SK-N-SH (cell line): ENCODE measurements around the gene ACYP2. TPM values are rescaled to one million over a fixed set of nuclear protein-coding genes. Genes with fewer than 3 reads are reported as not detected.

Source experiments
- CTCF ChIA-PET: fragments of 300-600, 350-600 bp; formaldehyde crosslinking; extraction: SDS; loops from one replicate; lab custom pipeline; 2021; lab: Yijun Ruan, JAX
- POLR2A ChIA-PET: fragments of 350-600 bp; sonication (Branson Sonifier 250); formaldehyde crosslinking; extraction: SDS; loops from one replicate; lab custom pipeline; 2020; ENCODE audit warnings: antibody characterized with exemption, inconsistent platforms; lab: Yijun Ruan, JAX
- DNase-seq: peaks from one replicate; pipeline ENCODE4 v3.0.0; 2012
- H2AFZ ChIP-seq: fragments of 200-600 bp; sonication (generic); 2 replicates; pipeline ENCODE4 v1.8.1; 2016; ENCODE audit warnings: antibody characterized with exemption, mild to moderate bottlenecking, low read depth
- H3F3A ChIP-seq: fragments of 200-600 bp; sonication (generic); replicated peaks from 2 replicates; pipeline ENCODE3; 2016; ENCODE audit warnings: antibody characterized with exemption, mild to moderate bottlenecking; ENCODE audit not compliant: insufficient read depth
- H3K27ac ChIP-seq, 2 experiments: fragments of 200-500 bp in 1 of 2; fragments of 200-600 bp in 1 of 2; sonication (Bioruptor generic) in 1 of 2; sonication (generic), shearing (Covaris generic) in 1 of 2; 2 replicates each; pipeline versions ENCODE4 v1.5.1 to v1.6.1; 2014 to 2016; ENCODE audit warnings: low read depth in 2 of 2, inconsistent platforms in 1 of 2, low read length in 1 of 2, mild to moderate bottlenecking in 1 of 2, mixed read lengths in 1 of 2
- H3K27me3 ChIP-seq: fragments of 200-600 bp; sonication (generic), shearing (Covaris generic); 2 replicates; pipeline ENCODE4 v1.6.1; 2016; ENCODE audit warnings: mixed run types; ENCODE audit not compliant: insufficient read depth
- H3K36me3 ChIP-seq, 2 experiments: fragments of 200-500 bp in 1 of 2; fragments of 200-600 bp in 1 of 2; sonication (Bioruptor generic) in 1 of 2; sonication (generic) in 1 of 2; replicated peaks in 1 of 2; 2 replicates each; pipeline versions ENCODE3 to v1.5.1; 2014 to 2016; ENCODE audit warnings: low read length in 1 of 2, mild to moderate bottlenecking in 1 of 2; ENCODE audit not compliant: insufficient read depth in 2 of 2, control insufficient read depth in 1 of 2
- H3K4me1 ChIP-seq, 2 experiments: fragments of 200-500 bp in 1 of 2; fragments of 200-600 bp in 1 of 2; sonication (Bioruptor generic) in 1 of 2; sonication (generic), shearing (Covaris generic) in 1 of 2; 2 replicates each; pipeline versions ENCODE4 v1.5.1 to v1.6.1; 2014 to 2016; ENCODE audit warnings: low read depth in 1 of 2, low read length in 1 of 2, mixed run types in 1 of 2; ENCODE audit not compliant: insufficient read depth in 2 of 2, control insufficient read depth in 1 of 2
- H3K4me2 ChIP-seq: fragments of 200-600 bp; sonication (generic), shearing (Covaris generic); 2 replicates; pipeline ENCODE4 v1.6.1; 2017; ENCODE audit warnings: mixed run types
- H3K4me3 ChIP-seq, 2 experiments: fragments of 200-500 bp in 1 of 2; fragments of 200-600 bp in 1 of 2; sonication (Bioruptor generic) in 1 of 2; sonication (generic), shearing (Covaris generic) in 1 of 2; 2 replicates each; pipeline versions ENCODE4 v1.5.1 to v1.8.1; 2014 to 2016; ENCODE audit warnings: low read depth in 2 of 2, inconsistent platforms in 1 of 2, low read length in 1 of 2, mild to moderate bottlenecking in 1 of 2, mixed read lengths in 1 of 2, moderate library complexity in 1 of 2
- H3K79me2 ChIP-seq: fragments of 200-600 bp; sonication (generic); 2 replicates; pipeline ENCODE4 v1.8.1; 2017; ENCODE audit warnings: mild to moderate bottlenecking; ENCODE audit not compliant: insufficient read depth
- H3K9ac ChIP-seq: fragments of 200-600 bp; sonication (generic); 2 replicates; pipeline ENCODE4 v1.6.1; 2017; ENCODE audit warnings: mixed run types
- H3K9me2 ChIP-seq: fragments of 200-600 bp; sonication (generic); 2 replicates; pipeline ENCODE4 v1.6.1; 2017; ENCODE audit warnings: mixed run types
- H3K9me3 ChIP-seq: fragments of 200-600 bp; sonication (generic); 2 replicates; pipeline ENCODE4 v1.6.1; 2017; ENCODE audit warnings: mixed run types, mild to moderate bottlenecking, moderate library complexity
- H4K20me1 ChIP-seq: fragments of 200-600 bp; sonication (generic); 2 replicates; pipeline ENCODE4 v1.6.1; 2017; ENCODE audit warnings: mild to moderate bottlenecking, mixed run types; ENCODE audit not compliant: insufficient read depth
- FOXM1 ChIP-seq: IDR thresholded peaks from 2 replicates; pipeline ENCODE4 v1.4.0; 2012; ENCODE audit warnings: low read depth, mild to moderate bottlenecking
- JUND ChIP-seq: IDR thresholded peaks from 2 replicates; pipeline ENCODE4 v1.4.0; 2012
- MEF2A ChIP-seq: IDR thresholded peaks from 2 replicates; pipeline ENCODE4 v1.4.0; 2012; ENCODE audit warnings: low read depth, borderline replicate concordance
- MXI1 ChIP-seq: IDR thresholded peaks from 2 replicates; pipeline ENCODE4 v1.6.1; 2012; ENCODE audit warnings: mild to moderate bottlenecking, low read depth, low read length, improper control_type of control experiment
- NFIC ChIP-seq: IDR thresholded peaks from 2 replicates; pipeline ENCODE4 v1.4.0; 2012; ENCODE audit warnings: borderline replicate concordance
- NRF1 ChIP-seq: IDR thresholded peaks from 2 replicates; pipeline ENCODE4 v1.6.1; 2012; ENCODE audit warnings: low read depth, mild to moderate bottlenecking, low read length
- REST ChIP-seq: IDR thresholded peaks from 2 replicates; pipeline ENCODE4 v1.6.1; 2012; ENCODE audit warnings: mild to moderate bottlenecking, low read depth, low read length, moderate library complexity
- RFX5 ChIP-seq: IDR thresholded peaks from 2 replicates; pipeline ENCODE4 v1.6.1; 2012; ENCODE audit warnings: mild to moderate bottlenecking, improper control_type of control experiment, low read length
- SIN3A ChIP-seq: IDR thresholded peaks from 2 replicates; pipeline ENCODE4 v1.6.1; 2012; ENCODE audit warnings: low read depth, mild to moderate bottlenecking, low read length, moderate library complexity, borderline replicate concordance
- TAF1 ChIP-seq: IDR thresholded peaks from 2 replicates; pipeline ENCODE4 v1.6.1; 2012; ENCODE audit warnings: low read depth, mild to moderate bottlenecking, low read length, moderate library complexity, borderline replicate concordance
- TCF12 ChIP-seq: IDR thresholded peaks from 2 replicates; pipeline ENCODE4 v1.4.0; 2012
- USF1 ChIP-seq: IDR thresholded peaks from 2 replicates; pipeline ENCODE4 v1.4.0; 2012; ENCODE audit warnings: low read depth, borderline replicate concordance
- WGBS: methylation state at CpG from one replicate; pipeline ENCODE4 v1.1.6; 2017; ENCODE audit warnings: low lambda C conversion rate; 5-methylcytosine and 5-hydroxymethylcytosine counted together
- polyA plus RNA-seq, 3 experiments: library from polyadenylated mRNA; depleted of rRNA; stranded (reverse); fragments of >200 nt; gene quantifications; 2 replicates each; pipeline ENCODE4 v1.2.3, GENCODE V29; 2012
- TF ChIP-seq, protein P1 (sequence below): fragments of 200-600 bp; sonication (generic); IDR thresholded peaks from 2 replicates; pipeline ENCODE4 v1.6.1; 2017; ENCODE audit warnings: antibody characterized with exemption, mild to moderate bottlenecking, moderate library complexity
- TF ChIP-seq, protein P2 (sequence below): IDR thresholded peaks from 2 replicates; pipeline ENCODE4 v1.4.0; 2012; ENCODE audit warnings: low read depth
- TF ChIP-seq, protein P3 (sequence below): IDR thresholded peaks from 2 replicates; pipeline ENCODE4; 2012

ACYP2 gene
- polyA plus RNA-seq, 1 of the 3 experiments (the other 2 are of a cell fraction): 8.8 TPM

DNA sequence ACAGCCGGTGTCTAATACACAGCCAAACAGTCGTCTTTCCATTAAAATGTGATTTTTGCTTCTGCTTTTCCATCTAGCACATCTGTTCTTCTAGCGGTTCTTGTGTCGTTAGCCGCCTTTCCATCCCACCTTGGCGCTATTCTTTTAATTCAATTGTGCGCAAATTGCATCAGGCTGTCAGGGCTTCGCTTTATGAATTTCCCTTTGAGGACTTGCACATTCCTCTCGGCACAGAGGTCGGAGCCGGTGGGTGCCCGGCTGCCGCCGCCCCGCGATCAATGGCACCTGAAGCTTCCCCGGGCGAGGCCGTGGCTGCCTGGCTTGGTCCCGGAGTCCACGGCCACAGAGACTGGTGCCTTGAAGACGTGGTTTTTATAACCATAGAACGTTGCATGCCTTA is 174.5 kb downstream of the ACYP2 start:
- CTCF ChIA-PET: no interaction called here
- Histone ChIP-seq H3K4me2 (no peak overlapping the region), H3K36me3 (no peaks in the 10 kb centered on the region), H3K9me3 (no peaks in the 10 kb centered on the region), H3K27me3 (no peaks in the 10 kb centered on the region), H3K9me2 (no peaks in the 10 kb centered on the region), H3K4me1 (peaks cover 0 to 2% of the 10 kb centered on the region in 2 experiments; a peak in 1 of 4 replicates), H3K9ac (no peak overlapping the region)
- POLR2A ChIA-PET: no interaction called here
- TF ChIP-seq TAF1 (no peak), REST (no peak), MXI1 (no peak), RFX5 (no peak), NRF1 (no peak), MEF2A (no peak), TCF12 (no peak), FOXM1 (no peak), SIN3A (no peak), USF1 (no peak), NFIC (no peak), JUND (no peak)
- TF ChIP-seq, protein P1, sequence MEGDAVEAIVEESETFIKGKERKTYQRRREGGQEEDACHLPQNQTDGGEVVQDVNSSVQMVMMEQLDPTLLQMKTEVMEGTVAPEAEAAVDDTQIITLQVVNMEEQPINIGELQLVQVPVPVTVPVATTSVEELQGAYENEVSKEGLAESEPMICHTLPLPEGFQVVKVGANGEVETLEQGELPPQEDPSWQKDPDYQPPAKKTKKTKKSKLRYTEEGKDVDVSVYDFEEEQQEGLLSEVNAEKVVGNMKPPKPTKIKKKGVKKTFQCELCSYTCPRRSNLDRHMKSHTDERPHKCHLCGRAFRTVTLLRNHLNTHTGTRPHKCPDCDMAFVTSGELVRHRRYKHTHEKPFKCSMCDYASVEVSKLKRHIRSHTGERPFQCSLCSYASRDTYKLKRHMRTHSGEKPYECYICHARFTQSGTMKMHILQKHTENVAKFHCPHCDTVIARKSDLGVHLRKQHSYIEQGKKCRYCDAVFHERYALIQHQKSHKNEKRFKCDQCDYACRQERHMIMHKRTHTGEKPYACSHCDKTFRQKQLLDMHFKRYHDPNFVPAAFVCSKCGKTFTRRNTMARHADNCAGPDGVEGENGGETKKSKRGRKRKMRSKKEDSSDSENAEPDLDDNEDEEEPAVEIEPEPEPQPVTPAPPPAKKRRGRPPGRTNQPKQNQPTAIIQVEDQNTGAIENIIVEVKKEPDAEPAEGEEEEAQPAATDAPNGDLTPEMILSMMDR: no peak
- TF ChIP-seq, protein P2, sequence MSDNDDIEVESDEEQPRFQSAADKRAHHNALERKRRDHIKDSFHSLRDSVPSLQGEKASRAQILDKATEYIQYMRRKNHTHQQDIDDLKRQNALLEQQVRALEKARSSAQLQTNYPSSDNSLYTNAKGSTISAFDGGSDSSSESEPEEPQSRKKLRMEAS: no peak
- TF ChIP-seq, protein P3, sequence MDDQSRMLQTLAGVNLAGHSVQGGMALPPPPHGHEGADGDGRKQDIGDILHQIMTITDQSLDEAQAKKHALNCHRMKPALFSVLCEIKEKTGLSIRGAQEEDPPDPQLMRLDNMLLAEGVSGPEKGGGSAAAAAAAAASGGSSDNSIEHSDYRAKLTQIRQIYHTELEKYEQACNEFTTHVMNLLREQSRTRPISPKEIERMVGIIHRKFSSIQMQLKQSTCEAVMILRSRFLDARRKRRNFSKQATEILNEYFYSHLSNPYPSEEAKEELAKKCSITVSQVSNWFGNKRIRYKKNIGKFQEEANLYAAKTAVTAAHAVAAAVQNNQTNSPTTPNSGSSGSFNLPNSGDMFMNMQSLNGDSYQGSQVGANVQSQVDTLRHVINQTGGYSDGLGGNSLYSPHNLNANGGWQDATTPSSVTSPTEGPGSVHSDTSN: no peak
- TF ChIP-seq, all 33 proteins: peak for 0
- H3F3A ChIP-seq: no peaks in the 10 kb centered on the region
- H4K20me1 ChIP-seq: no peaks in the 10 kb centered on the region
- WGBS: 84% methylated on average over 14 of the region's 23 CpGs
- H3K79me2 ChIP-seq: no peaks in the 10 kb centered on the region
- DNase-seq: no peak
- H3K4me3 ChIP-seq: no peak overlapping the region
- H3K27ac ChIP-seq: no peak overlapping the region
- H2AFZ ChIP-seq: no peak overlapping the region
